Left forelimb (tissue), 1 donor: ENCODE measurements around the gene PTPRG.

Experiments used
- DNase-seq: peaks from one replicate; pipeline ENCODE4 v3.0.0-alpha.2; 2018; ENCODE audit warnings: low spot score

PTPRG gene

GRCh38 chr3:62343755-62344154 lies 782.4 kb downstream of the PTPRG start:
- DNase-seq = no peak
